HL-60 (cell line): ENCODE data around the gene TMEM53.

Source experiments
- CTCF ChIP-seq: IDR thresholded peaks from one replicate; pipeline ENCODE4 v1.5.1; 2011; ENCODE audit warnings: low read length, control low read depth, inconsistent platforms; ENCODE audit not compliant: insufficient read depth
- GABPA ChIP-seq: IDR thresholded peaks from 2 replicates; pipeline ENCODE4 v1.6.1; 2012; ENCODE audit warnings: low read depth
- TF ChIP-seq, protein P1 (sequence below): IDR thresholded peaks from 2 replicates; pipeline ENCODE4 v1.6.1; 2012; ENCODE audit warnings: low read depth; ENCODE audit not compliant: insufficient replicate concordance

GRCh38 chr1:44642255-44642654 lies 32.0 kb downstream of the TMEM53 start:
- TF ChIP-seq CTCF (no peak), GABPA (no peak)
- TF ChIP-seq, protein P1, sequence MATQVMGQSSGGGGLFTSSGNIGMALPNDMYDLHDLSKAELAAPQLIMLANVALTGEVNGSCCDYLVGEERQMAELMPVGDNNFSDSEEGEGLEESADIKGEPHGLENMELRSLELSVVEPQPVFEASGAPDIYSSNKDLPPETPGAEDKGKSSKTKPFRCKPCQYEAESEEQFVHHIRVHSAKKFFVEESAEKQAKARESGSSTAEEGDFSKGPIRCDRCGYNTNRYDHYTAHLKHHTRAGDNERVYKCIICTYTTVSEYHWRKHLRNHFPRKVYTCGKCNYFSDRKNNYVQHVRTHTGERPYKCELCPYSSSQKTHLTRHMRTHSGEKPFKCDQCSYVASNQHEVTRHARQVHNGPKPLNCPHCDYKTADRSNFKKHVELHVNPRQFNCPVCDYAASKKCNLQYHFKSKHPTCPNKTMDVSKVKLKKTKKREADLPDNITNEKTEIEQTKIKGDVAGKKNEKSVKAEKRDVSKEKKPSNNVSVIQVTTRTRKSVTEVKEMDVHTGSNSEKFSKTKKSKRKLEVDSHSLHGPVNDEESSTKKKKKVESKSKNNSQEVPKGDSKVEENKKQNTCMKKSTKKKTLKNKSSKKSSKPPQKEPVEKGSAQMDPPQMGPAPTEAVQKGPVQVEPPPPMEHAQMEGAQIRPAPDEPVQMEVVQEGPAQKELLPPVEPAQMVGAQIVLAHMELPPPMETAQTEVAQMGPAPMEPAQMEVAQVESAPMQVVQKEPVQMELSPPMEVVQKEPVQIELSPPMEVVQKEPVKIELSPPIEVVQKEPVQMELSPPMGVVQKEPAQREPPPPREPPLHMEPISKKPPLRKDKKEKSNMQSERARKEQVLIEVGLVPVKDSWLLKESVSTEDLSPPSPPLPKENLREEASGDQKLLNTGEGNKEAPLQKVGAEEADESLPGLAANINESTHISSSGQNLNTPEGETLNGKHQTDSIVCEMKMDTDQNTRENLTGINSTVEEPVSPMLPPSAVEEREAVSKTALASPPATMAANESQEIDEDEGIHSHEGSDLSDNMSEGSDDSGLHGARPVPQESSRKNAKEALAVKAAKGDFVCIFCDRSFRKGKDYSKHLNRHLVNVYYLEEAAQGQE = no peak
